MCF 10A (cell line): Measurements from ENCODE around the gene SLC44A4. TPM values are rescaled to one million over a fixed set of nuclear protein-coding genes. Genes with fewer than 3 reads are reported as not detected.

ENCODE experiments used
- BruUV-seq: library from RNA; stranded (reverse); fragments of 400-500 nt; replicated peaks from 2 replicates; lab custom pipeline; 2021; lab: Mats Ljungman, UMichigan
- CTCF ChIA-PET: fragments of 300-600 bp; sonication (Branson Sonifier 250); formaldehyde crosslinking; extraction: SDS; loops from one replicate; lab custom pipeline; 2021; ENCODE audit warnings: antibody characterized with exemption, inconsistent platforms; lab: Yijun Ruan, JAX
- POLR2A ChIA-PET: fragments of 300-600, 350-650 bp; sonication (Branson Sonifier 250); formaldehyde crosslinking; extraction: SDS; loops from one replicate; lab custom pipeline; 2020; ENCODE audit warnings: antibody characterized with exemption, inconsistent platforms; lab: Yijun Ruan, JAX
- DNase-seq: peaks from one replicate; pipeline ENCODE4 v3.0.0-alpha.2; 2018; ENCODE audit not compliant: unreplicated experiment
- H3K27ac Mint-ChIP-seq: one replicate; pipeline ENCODE4 v1.8.0; 2022; ENCODE audit warnings: mild to moderate bottlenecking, low read depth, mixed read lengths; ENCODE audit not compliant: unreplicated experiment
- H3K27me3 Mint-ChIP-seq: one replicate; pipeline ENCODE4 v1.8.0; 2022; ENCODE audit warnings: mixed read lengths; ENCODE audit not compliant: insufficient read depth, unreplicated experiment
- H3K36me3 Mint-ChIP-seq: one replicate; pipeline ENCODE4 v1.8.0; 2022; ENCODE audit warnings: mild to moderate bottlenecking, moderate library complexity, mixed read lengths; ENCODE audit not compliant: insufficient read depth, unreplicated experiment
- H3K4me1 Mint-ChIP-seq: one replicate; pipeline ENCODE4 v1.8.0; 2022; ENCODE audit warnings: mixed read lengths; ENCODE audit not compliant: insufficient read depth, unreplicated experiment
- H3K4me3 Mint-ChIP-seq: one replicate; pipeline ENCODE4 v1.8.0; 2022; ENCODE audit warnings: mild to moderate bottlenecking, moderate library complexity, mixed read lengths; ENCODE audit not compliant: unreplicated experiment
- H3K9me3 Mint-ChIP-seq: one replicate; pipeline ENCODE4 v1.8.0; 2022; ENCODE audit warnings: mixed read lengths; ENCODE audit not compliant: unreplicated experiment
- intact Hi-C: fragments of 100-400 bp; cut with micrococcal nuclease; formaldehyde crosslinking; loops from 2 replicates; pipeline ENCODE4 v1.14.1; 2022
- total RNA-seq: library from RNA; stranded (reverse); gene quantifications from 2 replicates; pipeline ENCODE4 v1.2.3, GENCODE V29; 2022
- TF ChIP-seq, protein P1 (sequence below): fragments of 200-600 bp; IDR thresholded peaks from one replicate; pipeline ENCODE4 v1.8.0; 2022; ENCODE audit warnings: antibody characterized with exemption, mild to moderate bottlenecking; ENCODE audit not compliant: unreplicated experiment

The SLC44A4 gene
- total RNA-seq, 1 experiment from 2014 or later: not detected

DNA sequence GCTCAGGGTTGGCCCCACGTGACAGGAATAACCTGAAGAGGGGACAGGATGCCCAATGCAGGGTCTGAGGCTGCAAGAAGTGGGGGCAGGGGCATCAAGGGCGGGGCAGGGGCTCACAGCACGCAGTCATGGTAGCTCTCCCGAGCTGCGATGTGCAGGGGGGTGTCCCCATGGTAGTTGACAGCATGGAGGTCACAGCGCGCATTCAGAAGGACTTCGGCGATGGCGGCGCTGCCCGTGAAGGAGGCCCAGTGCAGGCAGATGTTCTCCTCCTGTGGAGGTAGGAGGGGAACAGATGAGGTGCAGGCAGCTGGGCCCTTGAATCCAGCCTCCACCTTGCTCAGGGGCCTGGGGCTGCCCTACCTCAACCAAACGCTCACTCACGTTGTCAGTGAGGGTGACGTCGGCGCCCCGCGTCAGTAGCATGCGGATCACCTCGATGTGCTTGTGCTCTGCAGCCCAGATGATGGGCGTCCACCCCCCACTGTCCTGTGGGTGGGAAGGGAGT lies 5.8 kb upstream of the SLC44A4 start:
- intact Hi-C loops: loop anchor here (5.0 kb wide), 1 partner anchor 202 kb away; the partner anchor contains the start of gene LY6G5C
- Mint-ChIP-seq H3K27ac (no peak overlapping the region), H3K9me3 (no peaks in the 10 kb centered on the region), H3K4me3 (no peak overlapping the region), H3K36me3 (peaks cover 61% of the 10 kb centered on the region), H3K4me1 (no peaks in the 10 kb centered on the region), H3K27me3 (no peaks in the 10 kb centered on the region)
- TF ChIP-seq, protein P1, sequence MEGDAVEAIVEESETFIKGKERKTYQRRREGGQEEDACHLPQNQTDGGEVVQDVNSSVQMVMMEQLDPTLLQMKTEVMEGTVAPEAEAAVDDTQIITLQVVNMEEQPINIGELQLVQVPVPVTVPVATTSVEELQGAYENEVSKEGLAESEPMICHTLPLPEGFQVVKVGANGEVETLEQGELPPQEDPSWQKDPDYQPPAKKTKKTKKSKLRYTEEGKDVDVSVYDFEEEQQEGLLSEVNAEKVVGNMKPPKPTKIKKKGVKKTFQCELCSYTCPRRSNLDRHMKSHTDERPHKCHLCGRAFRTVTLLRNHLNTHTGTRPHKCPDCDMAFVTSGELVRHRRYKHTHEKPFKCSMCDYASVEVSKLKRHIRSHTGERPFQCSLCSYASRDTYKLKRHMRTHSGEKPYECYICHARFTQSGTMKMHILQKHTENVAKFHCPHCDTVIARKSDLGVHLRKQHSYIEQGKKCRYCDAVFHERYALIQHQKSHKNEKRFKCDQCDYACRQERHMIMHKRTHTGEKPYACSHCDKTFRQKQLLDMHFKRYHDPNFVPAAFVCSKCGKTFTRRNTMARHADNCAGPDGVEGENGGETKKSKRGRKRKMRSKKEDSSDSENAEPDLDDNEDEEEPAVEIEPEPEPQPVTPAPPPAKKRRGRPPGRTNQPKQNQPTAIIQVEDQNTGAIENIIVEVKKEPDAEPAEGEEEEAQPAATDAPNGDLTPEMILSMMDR: no peak
- POLR2A ChIA-PET: interaction anchor here (0.7 kb wide), 1 partner anchor 16 kb away, joined by 3 read pairs; no protein-coding TSS in a partner anchor
- CTCF ChIA-PET: interaction anchor here (0.7 to 1.2 kb wide), 3 partner anchors 20 to 292 kb away, joined by 3 to 4 read pairs (median 4); no protein-coding TSS in a partner anchor
- BruUV-seq: no TSS peak
- DNase-seq: no peak

DNA sequence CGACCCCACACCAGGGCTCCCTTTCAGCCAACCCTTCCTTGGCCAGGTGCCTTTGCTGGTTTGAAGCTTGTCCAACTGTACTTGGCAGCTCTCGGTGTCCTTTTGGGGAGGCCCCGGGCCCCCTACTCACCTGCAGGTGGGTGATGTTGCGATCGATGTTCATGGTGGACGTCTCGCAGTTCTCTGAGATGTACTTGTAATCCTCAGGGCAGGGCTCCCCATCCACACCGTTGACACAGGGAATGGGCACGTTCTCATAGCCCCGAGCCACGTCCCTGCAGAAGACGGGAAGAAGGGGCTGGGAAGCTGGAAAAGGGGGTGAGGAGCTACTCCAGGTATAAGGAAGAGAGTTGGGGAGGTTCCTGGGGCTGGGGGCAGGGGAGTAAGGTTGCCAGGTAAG lies 4.9 kb upstream of the SLC44A4 start:
- intact Hi-C loops: no loop called here
- POLR2A ChIA-PET: no interaction called here
- Mint-ChIP-seq H3K4me1 (no peaks in the 10 kb centered on the region), H3K27ac (no peak overlapping the region), H3K36me3 (peaks cover 65% of the 10 kb centered on the region), H3K9me3 (no peaks in the 10 kb centered on the region), H3K27me3 (no peaks in the 10 kb centered on the region), H3K4me3 (no peak overlapping the region)
- BruUV-seq: no TSS peak
- TF ChIP-seq, protein P1: no peak
- no peak for DNase-seq
- CTCF ChIA-PET: interaction anchor here (0.6 to 1.2 kb wide), 4 partner anchors 15 to 129 kb away, joined by 3 to 4 read pairs (median 3); no protein-coding TSS in a partner anchor

DNA sequence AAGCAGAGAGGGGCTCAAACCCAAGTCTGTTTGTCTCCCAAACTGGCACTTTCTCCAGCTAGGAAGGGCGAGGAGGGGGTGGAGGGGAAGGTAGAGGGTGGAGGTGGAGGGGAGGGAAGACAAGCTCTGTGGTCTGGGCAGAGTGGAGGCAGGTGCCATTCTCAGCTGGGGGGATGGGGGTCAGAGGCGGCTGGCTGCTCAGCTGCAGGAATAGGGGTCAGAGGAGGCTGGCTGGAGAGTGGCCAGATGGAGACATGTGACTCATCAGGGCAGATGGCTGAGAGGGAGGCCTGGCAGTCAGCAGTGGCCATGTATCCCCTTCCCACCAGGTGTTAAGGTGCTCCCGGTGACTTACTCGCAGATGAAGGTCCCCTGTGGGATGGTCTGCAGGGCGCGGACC lies 3.5 kb upstream of the SLC44A4 start:
- Mint-ChIP-seq H3K36me3 (peaks cover 63% of the 10 kb centered on the region), H3K27ac (no peak overlapping the region), H3K27me3 (no peaks in the 10 kb centered on the region), H3K4me1 (no peaks in the 10 kb centered on the region), H3K9me3 (no peaks in the 10 kb centered on the region), H3K4me3 (no peak overlapping the region)
- DNase-seq: no peak
- TF ChIP-seq, protein P1: no peak
- ChIA-PET POLR2A (interaction anchor here (0.7 kb wide), 1 partner anchor 103 kb away, joined by 3 read pairs; no protein-coding TSS in a partner anchor), CTCF (interaction anchor here (0.6 to 1.1 kb wide), 2 partner anchors 16 to 24 kb away, joined by 4 to 6 read pairs; no protein-coding TSS in a partner anchor)
- BruUV-seq: no TSS peak
- intact Hi-C loops: no loop called here

DNA sequence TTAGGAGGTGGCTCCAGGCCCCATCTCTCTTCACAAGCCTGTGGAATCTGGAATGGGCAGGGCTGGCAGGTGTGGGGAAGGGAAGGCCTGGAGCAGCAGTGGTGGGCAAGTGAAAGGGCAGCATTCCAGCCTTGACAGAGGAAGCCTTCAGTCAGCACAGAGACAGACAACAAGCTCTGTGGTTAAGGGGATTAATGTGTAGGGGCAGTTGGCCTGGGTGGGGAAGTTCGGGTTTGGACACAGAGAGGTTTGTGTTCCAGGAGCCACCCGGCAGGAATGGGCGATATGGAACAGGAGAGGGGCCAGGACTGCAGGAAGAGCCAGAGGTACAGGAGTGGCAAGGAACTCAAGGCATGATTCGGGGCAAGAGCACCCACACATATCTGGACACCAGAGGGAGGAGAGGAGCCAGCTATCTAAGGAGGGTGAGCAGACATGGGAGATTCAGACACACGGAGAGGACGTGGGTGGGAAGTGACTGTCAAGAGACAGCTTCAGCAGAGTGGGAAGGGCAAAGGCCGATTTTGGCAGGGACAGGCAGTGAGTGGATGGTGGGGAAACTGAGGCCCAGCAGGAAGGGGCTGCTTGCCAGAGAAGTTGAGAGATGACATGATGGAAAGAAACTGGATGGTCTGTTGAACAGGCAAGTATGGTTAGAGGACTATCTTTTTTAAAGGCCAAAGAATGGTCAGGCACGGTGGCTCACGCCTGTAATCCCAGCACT lies 2.5 kb upstream of the SLC44A4 start:
- Mint-ChIP-seq H3K27ac (no peak overlapping the region), H3K9me3 (no peaks in the 10 kb centered on the region), H3K36me3 (peaks cover 58% of the 10 kb centered on the region), H3K27me3 (no peaks in the 10 kb centered on the region), H3K4me1 (no peaks in the 10 kb centered on the region), H3K4me3 (no peak overlapping the region)
- CTCF ChIA-PET: interaction anchor here (0.6 kb wide), 1 partner anchor 194 kb away, joined by 3 read pairs; no protein-coding TSS in a partner anchor
- TF ChIP-seq, protein P1: no peak
- intact Hi-C loops: no loop called here
- no TSS peak for BruUV-seq
- DNase-seq: no peak
- POLR2A ChIA-PET: interaction anchor here (0.6 to 1.3 kb wide), 5 partner anchors 9 to 102 kb away, joined by 3 to 5 read pairs (median 3); partner anchors contain the start of genes HSPA1B, NEU1 and ZBTB12
